ENCODE measurements around the gene NID1. TPM values are rescaled to one million over a fixed set of nuclear protein-coding genes. Genes with fewer than 3 reads are reported as not detected.

NID1 gene
- total and polyA plus RNA-seq, 2 of the 4 experiments (the other 2 are of a cell fraction), result 21.9 to 83.3 TPM

- peak overlapping the region; percentile 63; the same call in 1 of the 2 replicates for H3K14ac ChIP-seq (replicated peaks; ENCODE audit: low read depth, low read length)
- peak; percentile 89 for ATAC-seq (ENCODE audit: low read depth)
- no peaks in the 10 kb centered on the region for H3K9me3 ChIP-seq (ENCODE audit: control insufficient read depth, insufficient read depth, low read length)
- H3K56ac ChIP-seq (ENCODE audit: extremely low read depth, insufficient read depth, low read length), result peak overlapping the region; percentile 60; the same call in 1 of the 2 replicates
- H3K4me2 ChIP-seq (ENCODE audit: low read depth, low read length), result peak overlapping the region; percentile 79; the same call in 1 of the 2 replicates
- H3K79me1 ChIP-seq (ENCODE audit: low read depth in 1 of 2, low read length in 2 of 2), result peaks cover 0 to 9% of the 10 kb centered on the region in 2 experiments; a peak in 1 of 4 replicates
- H2BK120ac ChIP-seq (ENCODE audit: low read depth, low read length), result peak overlapping the region; percentile 87
- H2AK9ac ChIP-seq (replicated peaks; ENCODE audit: low read depth, low read length, poor library complexity), result no peak overlapping the region
- no TSS peak for BruUV-seq (replicated peaks)
- peak overlapping the region; percentile 85 for H2BK20ac ChIP-seq (ENCODE audit: low read depth, low read length)
- H3K4me3 ChIP-seq (ENCODE audit: insufficient read depth, low read depth, low read length), result no peak overlapping the region
- intact Hi-C loops (cut with micrococcal nuclease), result loop anchor here (1.0 to 10.0 kb wide), 2 partner anchors 51 to 80 kb away; no protein-coding TSS in a partner anchor
- H2AFZ ChIP-seq (replicated peaks; ENCODE audit: low read length, poor library complexity), result no peak overlapping the region
- peak overlapping the region; percentile 60 for H4K91ac ChIP-seq (ENCODE audit: insufficient read depth, low read depth, low read length)
- H3K23ac ChIP-seq (ENCODE audit: low read depth, low read length), result peak overlapping the region; percentile 63; the same call in 1 of the 2 replicates
- H4K20me1 ChIP-seq (ENCODE audit: insufficient read depth, low read length), result no peaks in the 10 kb centered on the region
- TF ChIP-seq MAFK (IDR thresholded peaks at IDR 0.05; ENCODE audit: low read depth, low read length) (peak; percentile 33; the same call in 1 of the 2 replicates), RFX5 (IDR thresholded peaks at IDR 0.05; ENCODE audit: low read depth, low read length) (no peak), FOS (IDR thresholded peaks at IDR 0.05; ENCODE audit: low read depth, low read length) (peak; percentile 54; the same call in 1 of the 2 replicates), NFE2L2 (IDR thresholded peaks at IDR 0.05; ENCODE audit: low read depth, low read length) (peak; percentile 54; the same call in 1 of the 2 replicates), POLR2A (IDR thresholded peaks at IDR 0.05; ENCODE audit: low read depth, low read length) (no peak), BHLHE40 (IDR thresholded peaks at IDR 0.05; ENCODE audit: low read depth, low read length) (no peak), CEBPB (IDR thresholded peaks at IDR 0.05; ENCODE audit: low read depth, low read length) (peak; percentile 96)
- H3K9me1 ChIP-seq (ENCODE audit: insufficient read depth, low read length), result peaks cover 7% of the 10 kb centered on the region; the same call in 1 of the 2 replicates
- H3K36me3 ChIP-seq (ENCODE audit: control insufficient read depth, insufficient read depth, low read length), result peaks cover 32% of the 10 kb centered on the region
- no peaks in the 10 kb centered on the region for H3K27me3 ChIP-seq (ENCODE audit: control insufficient read depth, insufficient read depth, low read length)
- peak overlapping the region; percentile 91 for H2BK5ac ChIP-seq (ENCODE audit: low read depth, low read length, poor library complexity, severe bottlenecking)
- WGBS, 2 experiments (ENCODE audit: extremely low coverage in 2 of 2, insufficient read length in 1 of 2), result 0% methylated on average over 1 of the region's 6 CpGs; no CpG with 5 or more reads in 1 of the 2 experiments
- POLR2A ChIA-PET (ENCODE audit: unreplicated experiment), result interaction anchor here (0.6 to 0.7 kb wide), 2 partner anchors 184 to 550 kb away, joined by 4 to 5 read pairs; no protein-coding TSS in a partner anchor
- CTCF ChIA-PET, result interaction anchor here (0.7 to 1.6 kb wide), 3 partner anchors 12 to 479 kb away, joined by 3 to 13 read pairs (median 12); no protein-coding TSS in a partner anchor
- peaks cover 14% of the 10 kb centered on the region for H3K4me1 ChIP-seq (ENCODE audit: control insufficient read depth, insufficient read depth, low read length)
- H3K27ac ChIP-seq (ENCODE audit: insufficient read depth, low read length), result peak overlapping the region; percentile 73
- H4K5ac ChIP-seq (ENCODE audit: low read depth, low read length), result peak overlapping the region; percentile 85
- H3K18ac ChIP-seq (ENCODE audit: low read depth, low read length), result peak overlapping the region; percentile 94
- peak overlapping the region; percentile 68; the same call in 1 of the 2 replicates for H3K4ac ChIP-seq (ENCODE audit: low read depth, low read length)
- H2BK15ac ChIP-seq (ENCODE audit: low read depth, low read length), result peak overlapping the region; percentile 41; the same call in 2 of the 3 replicates
- in situ Hi-C loops (cut with MboI; ENCODE audit: low sequenced_read_pairs), result no loop called here
- H4K8ac ChIP-seq (ENCODE audit: low read depth in 2 of 2, low read length in 2 of 2), result peak overlapping the region; percentile 70 to 79; a peak in 3 of 4 replicates
- dilution Hi-C loops (cut with HindIII; ENCODE audit: low sequenced_read_pairs, unreplicated experiment), result no loop called here
- no peak overlapping the region for H3K9ac ChIP-seq (ENCODE audit: low read depth, low read length)
- DNase-seq, result peak; percentile 90
- no peak overlapping the region for H2AK5ac ChIP-seq (ENCODE audit: low read depth, low read length)
Measured at GRCh38 chr1:235984041-235984825, 80.7 kb downstream of the NID1 start.
